Stimulated activated CD4-positive, alpha-beta T cell treated with anti-CD3 and anti-CD28 coated beads, Interleukin-1b, Interleukin-23, amount 100 ng/mL, for 4 hours (primary cell): ENCODE results near the gene PTPRN2.

Experiments
- DNase-seq, 2 donors: peaks; one replicate each; pipeline ENCODE4 v3.0.0-alpha.2; 2020; ENCODE audit warnings: low read depth in 2 of 2

PTPRN2 gene

GRCh38 chr7:158252837-158253669, 334.6 kb downstream of the PTPRN2 start:
- DNase-seq = no peak

- no peak for DNase-seq
Observed at GRCh38 chr7:158252081-158252836, 335.4 kb downstream of the PTPRN2 start.

GRCh38 chr7:158251061-158251965, 336.3 kb downstream of the PTPRN2 start:
- DNase-seq = no peak

- no peak for DNase-seq
Observed at GRCh38 chr7:158249692-158250091, 337.9 kb downstream of the PTPRN2 start.

GRCh38 chr7:158248816-158249215, 338.8 kb downstream of the PTPRN2 start:
- DNase-seq = no peak

GRCh38 chr7:158247758-158248487, 339.7 kb downstream of the PTPRN2 start:
- no peak for DNase-seq

GRCh38 chr7:158246960-158247673, 340.5 kb downstream of the PTPRN2 start:
- DNase-seq = no peak

GRCh38 chr7:158246272-158246959, 341.2 kb downstream of the PTPRN2 start:
- no peak for DNase-seq

GRCh38 chr7:158245724-158246041, 341.9 kb downstream of the PTPRN2 start:
- no peak for DNase-seq

- DNase-seq = no peak
Observed at GRCh38 chr7:158244873-158245723, 342.5 kb downstream of the PTPRN2 start.

- no peak for DNase-seq
Observed at GRCh38 chr7:158244430-158244829, 343.2 kb downstream of the PTPRN2 start.

- DNase-seq = no peak
Observed at GRCh38 chr7:158241919-158242318, 345.7 kb downstream of the PTPRN2 start.

GRCh38 chr7:158240801-158241200, 346.8 kb downstream of the PTPRN2 start:
- DNase-seq = no peak

GRCh38 chr7:158239290-158239981, 348.2 kb downstream of the PTPRN2 start:
- DNase-seq = no peak

GRCh38 chr7:158238616-158239289, 348.9 kb downstream of the PTPRN2 start:
- no peak for DNase-seq

- no peak for DNase-seq
Observed at GRCh38 chr7:158237672-158238335, 349.8 kb downstream of the PTPRN2 start.

GRCh38 chr7:158236400-158236799, 351.2 kb downstream of the PTPRN2 start:
- DNase-seq = no peak

- DNase-seq = no peak
Observed at GRCh38 chr7:158235862-158236261, 351.8 kb downstream of the PTPRN2 start.
